Measurements from ENCODE around the gene DISC1. TPM values are rescaled to one million over a fixed set of nuclear protein-coding genes. Genes with fewer than 3 reads are reported as not detected.

The DISC1 gene
- total RNA-seq, 1 donor from 2014 or later, result 13.6 TPM

DNA sequence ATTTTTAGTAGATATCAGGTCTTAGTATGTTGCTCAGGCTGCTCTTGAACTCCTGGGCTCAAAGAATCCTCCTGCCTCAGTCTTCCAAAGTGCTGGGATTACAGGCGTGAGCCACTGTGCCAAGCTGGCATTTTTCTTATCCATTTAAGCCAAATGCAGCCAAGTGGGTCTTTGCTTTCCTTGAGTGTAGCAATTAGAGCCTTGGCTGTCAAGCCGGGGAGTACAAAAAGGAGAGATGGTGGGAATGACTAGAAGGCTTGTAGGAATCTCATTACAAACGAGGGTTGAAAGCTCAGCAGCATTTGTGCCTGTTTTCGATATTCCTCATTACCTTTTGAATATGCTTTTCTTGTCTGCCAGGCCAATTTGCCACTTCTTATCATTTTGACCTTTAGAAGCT lies 140.9 kb downstream of the DISC1 start:
- intact Hi-C loops (cut with DNase I), result no loop called here
- no peak for DNase-seq
- TF ChIP-seq, protein P1, sequence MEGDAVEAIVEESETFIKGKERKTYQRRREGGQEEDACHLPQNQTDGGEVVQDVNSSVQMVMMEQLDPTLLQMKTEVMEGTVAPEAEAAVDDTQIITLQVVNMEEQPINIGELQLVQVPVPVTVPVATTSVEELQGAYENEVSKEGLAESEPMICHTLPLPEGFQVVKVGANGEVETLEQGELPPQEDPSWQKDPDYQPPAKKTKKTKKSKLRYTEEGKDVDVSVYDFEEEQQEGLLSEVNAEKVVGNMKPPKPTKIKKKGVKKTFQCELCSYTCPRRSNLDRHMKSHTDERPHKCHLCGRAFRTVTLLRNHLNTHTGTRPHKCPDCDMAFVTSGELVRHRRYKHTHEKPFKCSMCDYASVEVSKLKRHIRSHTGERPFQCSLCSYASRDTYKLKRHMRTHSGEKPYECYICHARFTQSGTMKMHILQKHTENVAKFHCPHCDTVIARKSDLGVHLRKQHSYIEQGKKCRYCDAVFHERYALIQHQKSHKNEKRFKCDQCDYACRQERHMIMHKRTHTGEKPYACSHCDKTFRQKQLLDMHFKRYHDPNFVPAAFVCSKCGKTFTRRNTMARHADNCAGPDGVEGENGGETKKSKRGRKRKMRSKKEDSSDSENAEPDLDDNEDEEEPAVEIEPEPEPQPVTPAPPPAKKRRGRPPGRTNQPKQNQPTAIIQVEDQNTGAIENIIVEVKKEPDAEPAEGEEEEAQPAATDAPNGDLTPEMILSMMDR (IDR thresholded peaks at IDR 0.05), result no peak
- H3K27ac ChIP-seq, result no peak overlapping the region
- ATAC-seq, result no peak
- H3K9me3 ChIP-seq, result no peaks in the 10 kb centered on the region
- H3K36me3 ChIP-seq, result peaks cover 14% of the 10 kb centered on the region
- H3K4me3 ChIP-seq, result no peak overlapping the region
- no peaks in the 10 kb centered on the region for H3K27me3 ChIP-seq (ENCODE audit: low read depth)
- no peaks in the 10 kb centered on the region for H3K4me1 ChIP-seq

DNA sequence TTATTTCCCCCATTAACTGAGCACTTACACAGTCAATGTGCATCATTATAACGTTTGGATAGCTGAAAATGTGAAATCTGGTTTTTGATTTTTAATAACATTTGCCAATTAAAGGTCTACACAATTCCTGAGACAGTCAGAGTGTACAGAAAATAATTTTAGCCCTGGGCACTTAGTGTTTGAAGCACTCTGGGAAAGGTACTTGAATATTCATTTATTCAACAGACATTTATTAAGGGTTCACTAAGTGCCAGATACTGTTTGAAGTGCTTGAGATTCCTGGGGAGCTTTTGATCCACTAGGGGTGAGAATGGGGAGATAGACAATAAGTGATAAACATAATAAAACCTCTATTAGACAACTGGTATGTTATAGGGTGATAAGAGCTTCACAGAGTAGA lies 141.8 kb downstream of the DISC1 start:
- H3K9me3 ChIP-seq, result no peaks in the 10 kb centered on the region
- H3K27ac ChIP-seq, result no peak overlapping the region
- peaks cover 14% of the 10 kb centered on the region for H3K36me3 ChIP-seq
- ATAC-seq (no peak), DNase-seq (no peak)
- no peaks in the 10 kb centered on the region for H3K4me1 ChIP-seq
- H3K4me3 ChIP-seq, result no peak overlapping the region
- intact Hi-C loops (cut with DNase I), result no loop called here
- TF ChIP-seq, protein P1 (IDR thresholded peaks at IDR 0.05), result no peak
- H3K27me3 ChIP-seq (ENCODE audit: low read depth), result no peaks in the 10 kb centered on the region

DNA sequence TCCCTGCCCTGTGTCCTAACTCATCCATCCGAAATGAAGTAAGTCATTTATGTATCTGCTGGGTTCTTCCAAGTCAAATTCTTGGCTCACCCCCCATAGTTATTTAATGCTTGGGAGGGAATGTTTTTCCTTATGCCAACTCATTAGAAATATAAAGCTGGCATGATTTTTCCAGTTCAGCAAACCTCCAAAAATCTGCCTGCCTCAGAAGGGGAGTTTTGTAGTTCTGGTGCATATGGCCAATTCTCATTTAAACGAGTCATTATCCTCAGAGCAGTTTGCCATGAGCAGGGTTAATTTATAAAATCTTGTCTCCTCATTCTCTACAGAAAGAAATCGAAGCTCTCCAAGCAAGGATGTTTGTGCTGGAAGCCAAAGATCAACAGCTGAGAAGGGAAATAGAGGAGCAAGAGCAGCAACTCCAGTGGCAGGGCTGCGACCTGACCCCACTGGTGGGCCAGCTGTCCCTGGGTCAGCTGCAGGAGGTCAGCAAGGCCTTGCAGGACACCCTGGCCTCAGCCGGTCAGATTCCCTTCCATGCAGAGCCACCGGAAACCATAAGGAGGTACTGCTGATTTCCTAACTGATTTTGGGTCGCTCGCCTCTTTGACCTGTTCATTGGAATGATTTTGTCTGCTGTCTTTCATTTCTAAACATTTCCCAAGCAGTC lies 144.1 kb downstream of the DISC1 start:
- intact Hi-C loops (cut with DNase I), result no loop called here
- Histone ChIP-seq H3K4me3 (no peak overlapping the region), H3K27ac (no peak overlapping the region), H3K27me3 (ENCODE audit: low read depth) (no peaks in the 10 kb centered on the region), H3K4me1 (peaks cover 5% of the 10 kb centered on the region), H3K36me3 (peaks cover 14% of the 10 kb centered on the region), H3K9me3 (no peaks in the 10 kb centered on the region)
- TF ChIP-seq, protein P1 (IDR thresholded peaks at IDR 0.05), result no peak
- no peak for ATAC-seq
- DNase-seq, result no peak

DNA sequence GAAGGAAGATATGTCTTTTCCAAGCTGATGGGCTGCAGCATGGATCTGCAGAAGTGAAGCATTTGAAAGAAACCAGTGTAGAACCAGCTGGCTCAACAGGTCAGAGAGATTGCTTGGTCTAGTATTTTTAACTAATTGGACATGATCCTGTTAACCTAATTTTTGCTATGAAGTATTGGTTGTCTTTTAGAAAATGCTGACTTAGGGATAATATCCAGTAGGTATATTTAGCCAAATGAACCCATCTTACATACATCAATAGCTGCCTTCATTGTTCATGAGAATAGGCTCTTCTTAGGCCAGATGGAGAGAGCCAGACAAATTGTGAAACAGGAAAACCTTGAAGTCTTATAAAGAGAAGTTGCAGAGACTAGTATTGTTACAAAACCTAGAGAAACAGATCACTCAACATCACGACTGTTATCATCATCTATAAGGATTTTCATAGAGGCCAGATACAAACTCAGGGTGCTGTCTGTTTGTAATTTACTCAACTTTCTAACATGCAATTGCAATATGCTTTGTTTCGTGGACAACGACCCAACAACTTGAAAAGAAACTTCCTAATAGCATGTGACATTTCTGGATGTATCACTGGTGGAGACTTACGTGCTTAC lies 148.2 kb downstream of the DISC1 start:
- no peak for DNase-seq
- no peaks in the 10 kb centered on the region for H3K9me3 ChIP-seq
- H3K27me3 ChIP-seq (ENCODE audit: low read depth), result no peaks in the 10 kb centered on the region
- intact Hi-C loops (cut with DNase I), result no loop called here
- TF ChIP-seq, protein P1 (IDR thresholded peaks at IDR 0.05), result no peak
- H3K4me3 ChIP-seq, result no peak overlapping the region
- peaks cover 10% of the 10 kb centered on the region for H3K36me3 ChIP-seq
- peak; percentile 31 to 36 for ATAC-seq
- H3K4me1 ChIP-seq, result peaks cover 5% of the 10 kb centered on the region
- no peak overlapping the region for H3K27ac ChIP-seq

DNA sequence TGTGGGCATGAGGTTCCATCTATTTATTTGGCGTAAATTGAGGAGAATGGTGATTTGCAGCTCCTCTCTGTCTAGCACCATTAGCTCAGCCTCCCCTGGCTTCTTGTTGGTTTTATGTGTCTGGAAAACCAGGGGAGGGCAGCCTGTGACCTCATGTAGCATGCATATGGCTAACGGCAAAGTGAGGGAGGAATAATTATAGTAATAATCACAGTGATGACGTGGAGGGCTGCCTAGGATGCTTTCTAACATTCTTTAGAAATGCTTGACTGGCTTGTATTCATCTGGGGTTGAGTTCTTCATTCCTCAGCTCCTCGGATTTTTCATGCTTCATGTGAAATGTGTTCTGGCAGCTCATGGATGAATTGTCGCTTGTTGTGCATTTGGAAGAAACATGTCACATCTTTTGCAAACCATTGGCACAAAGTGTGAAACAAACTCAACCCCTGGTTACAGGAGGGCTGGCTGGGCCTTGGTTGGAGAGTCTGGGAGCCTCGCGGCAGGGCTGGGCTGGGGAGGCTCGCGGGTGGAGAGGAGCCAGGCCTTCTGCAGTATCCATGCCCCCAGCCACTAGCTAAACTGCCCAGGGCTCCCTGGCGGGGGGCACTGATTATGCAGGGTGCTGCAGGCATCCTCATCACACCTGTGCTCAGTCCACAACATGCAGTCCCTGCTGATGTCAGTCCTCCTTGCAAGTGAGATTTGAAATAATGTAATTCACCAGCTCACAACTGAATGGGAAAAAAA lies 149.6 kb downstream of the DISC1 start:
- no peak overlapping the region for H3K27ac ChIP-seq
- intact Hi-C loops (cut with DNase I), result no loop called here
- no peak for ATAC-seq
- no peaks in the 10 kb centered on the region for H3K9me3 ChIP-seq
- no peaks in the 10 kb centered on the region for H3K27me3 ChIP-seq (ENCODE audit: low read depth)
- H3K4me3 ChIP-seq, result no peak overlapping the region
- no peak for DNase-seq
- TF ChIP-seq, protein P1 (IDR thresholded peaks at IDR 0.05), result no peak
- H3K4me1 ChIP-seq, result peaks cover 5% of the 10 kb centered on the region
- peaks cover 2% of the 10 kb centered on the region for H3K36me3 ChIP-seq

All from lower lobe of right lung (tissue), 2 donors.